HCT116 (cell line): ENCODE data around the gene GALNT2.

Source experiments
- CTCF ChIP-seq, 3 experiments: fragments of 200-600 bp in 1 of 3; sonication (generic) in 1 of 3; IDR thresholded peaks in 2 of 3; conservative IDR thresholded peaks in 1 of 3; 2 replicates each; pipeline ENCODE4 v1.5.1; 2012 to 2017; ENCODE audit warnings: low read depth in 2 of 3, low read length in 2 of 3, antibody characterized with exemption in 1 of 3, borderline replicate concordance in 1 of 3, control low read depth in 1 of 3, mild to moderate bottlenecking in 1 of 3, mixed read lengths in 1 of 3, mixed run types in 1 of 3, moderate library complexity in 1 of 3; ENCODE audit not compliant: insufficient read depth in 1 of 3
- EZH2 ChIP-seq: fragments of 200-600 bp; sonication (generic); IDR thresholded peaks from 2 replicates; pipeline ENCODE4 v1.6.1; 2017; ENCODE audit warnings: antibody characterized with exemption, mixed run types
- EZH2phosphoT487 ChIP-seq: fragments of 200-600 bp; IDR thresholded peaks from 2 replicates; pipeline ENCODE4 v1.6.1; 2018; ENCODE audit warnings: antibody characterized with exemption, borderline replicate concordance
- JUND ChIP-seq: IDR thresholded peaks from 2 replicates; pipeline ENCODE4 v1.6.1; 2012
- MAX ChIP-seq: IDR thresholded peaks from 2 replicates; pipeline ENCODE4 v1.6.1; 2012
- POLR2A ChIP-seq: IDR thresholded peaks from 2 replicates; pipeline ENCODE4 v1.7.0; 2011; ENCODE audit warnings: borderline replicate concordance; ENCODE audit not compliant: insufficient read depth, insufficient read length; ENCODE audit errors: extremely low read depth
- REST ChIP-seq: IDR thresholded peaks from 2 replicates; pipeline ENCODE4 v1.6.1; 2012; ENCODE audit warnings: low read depth
- YY1 ChIP-seq: IDR thresholded peaks from 2 replicates; pipeline ENCODE4 v1.6.1; 2011; ENCODE audit warnings: low read length, low read depth, moderate library complexity, mild to moderate bottlenecking; ENCODE audit not compliant: insufficient replicate concordance; ENCODE audit errors: extremely low read depth

- TF ChIP-seq CTCF (IDR thresholded peaks at IDR 0.05 in 2 of 3, conservative IDR thresholded peaks at IDR 0.05 in 1 of 3; ENCODE audit: borderline replicate concordance in 1 of 3, insufficient read depth in 1 of 3, low read depth in 2 of 3, low read length in 2 of 3) (no peak), YY1 (no peak), REST (no peak), JUND (no peak), EZH2 (no peak), POLR2A (no peak), EZH2phosphoT487 (no peak), MAX (no peak)
These were observed 170.8 kb downstream of the GALNT2 start for GRCh38 chr1:230237805-230238204.
